ENCODE results near the gene PSMF1.

PSMF1 gene

DNA sequence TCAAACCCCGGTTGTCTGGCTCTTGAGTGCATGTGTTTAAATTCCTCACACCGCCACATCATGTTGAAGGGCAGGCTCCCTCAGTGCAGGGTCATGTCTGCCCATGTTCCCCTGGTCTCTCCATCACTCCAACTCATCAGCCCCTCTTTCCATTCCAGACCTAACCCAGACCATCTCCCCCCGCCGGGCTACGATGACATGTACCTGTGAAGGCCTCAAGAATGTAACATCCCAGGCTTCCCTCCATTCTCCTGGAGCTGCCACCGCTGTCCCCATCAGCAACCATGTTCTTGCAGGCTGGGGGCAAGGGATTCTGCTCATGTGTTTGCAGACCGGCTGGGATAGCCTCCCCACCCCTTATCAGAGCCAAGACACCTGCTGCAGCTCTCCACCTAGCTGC lies 46.5 kb downstream of the PSMF1 start:
- DNase-seq (ENCODE audit: low spot score) = no peak

GRCh38 chr20:1165521-1165920 lies 47.1 kb downstream of the PSMF1 start:
- DNase-seq (ENCODE audit: low spot score) = no peak

GRCh38 chr20:1165941-1166340 lies 47.5 kb downstream of the PSMF1 start:
- no peak for DNase-seq (ENCODE audit: low spot score)

- no peak for DNase-seq (ENCODE audit: low spot score)
These were observed 48.7 kb downstream of the PSMF1 start for GRCh38 chr20:1166948-1167720.

DNA sequence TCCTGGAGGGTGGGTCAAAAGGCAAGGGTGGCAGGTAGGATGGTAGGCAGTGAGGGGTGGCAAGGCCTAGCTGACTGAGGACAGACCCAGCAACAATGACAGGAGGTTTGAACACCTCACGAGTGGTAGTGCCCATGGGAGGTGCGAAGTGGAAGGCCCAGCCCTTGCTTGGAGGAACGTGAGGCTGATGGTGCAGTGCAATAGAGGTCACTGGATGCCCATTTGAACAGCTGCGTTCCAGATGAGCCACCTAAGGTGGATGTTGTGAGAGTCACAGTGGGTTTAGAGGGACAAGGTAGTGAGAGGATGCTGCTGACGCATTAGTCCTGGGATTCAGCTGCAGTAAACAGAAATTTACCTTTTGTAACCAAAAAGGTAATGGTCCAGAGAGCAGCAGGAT lies 50.8 kb downstream of the PSMF1 start:
- DNase-seq (ENCODE audit: low spot score) = no peak

GRCh38 chr20:1171461-1172093 lies 53.2 kb downstream of the PSMF1 start:
- DNase-seq (ENCODE audit: low spot score) = no peak

DNA sequence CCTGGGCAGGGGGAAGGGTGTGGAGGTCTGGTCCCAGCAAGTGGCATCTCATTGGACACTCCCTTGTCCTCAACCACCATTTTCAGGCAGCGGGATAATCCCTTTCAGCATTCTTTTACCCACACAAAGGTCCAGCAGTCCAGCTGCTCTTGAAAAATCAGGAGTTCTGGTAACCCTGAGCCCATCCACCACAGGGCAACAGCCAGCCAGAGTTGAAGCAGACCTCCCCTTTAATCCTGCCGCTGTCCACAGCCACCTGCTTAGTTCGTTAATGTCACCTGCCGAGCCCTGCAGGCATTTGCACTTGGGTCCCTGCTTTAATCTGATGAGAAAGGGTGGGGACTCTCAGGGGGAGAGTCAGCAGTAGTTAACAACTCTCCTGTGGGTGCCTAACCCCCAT lies 55.3 kb downstream of the PSMF1 start:
- DNase-seq (ENCODE audit: low spot score) = no peak

DNA sequence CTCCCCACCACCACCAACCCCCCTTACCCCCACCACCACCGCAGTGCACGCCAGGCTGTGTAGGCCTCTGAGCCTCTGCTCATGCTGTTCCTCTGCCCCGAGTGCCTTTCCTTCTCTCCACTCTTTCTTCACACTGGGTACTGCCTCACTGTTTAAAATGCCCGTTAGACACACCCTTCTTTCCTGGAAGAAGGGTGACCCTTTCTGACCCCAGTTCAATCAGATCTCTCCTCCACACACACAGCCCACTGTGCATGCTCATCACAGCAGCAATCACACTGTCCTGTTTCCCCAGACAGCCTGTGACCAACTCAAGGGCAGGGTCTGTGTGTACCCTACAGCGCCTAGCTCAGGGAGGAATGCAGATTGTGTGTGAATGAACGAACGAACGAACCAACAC lies 56.4 kb downstream of the PSMF1 start:
- no peak for DNase-seq (ENCODE audit: low spot score)

DNA sequence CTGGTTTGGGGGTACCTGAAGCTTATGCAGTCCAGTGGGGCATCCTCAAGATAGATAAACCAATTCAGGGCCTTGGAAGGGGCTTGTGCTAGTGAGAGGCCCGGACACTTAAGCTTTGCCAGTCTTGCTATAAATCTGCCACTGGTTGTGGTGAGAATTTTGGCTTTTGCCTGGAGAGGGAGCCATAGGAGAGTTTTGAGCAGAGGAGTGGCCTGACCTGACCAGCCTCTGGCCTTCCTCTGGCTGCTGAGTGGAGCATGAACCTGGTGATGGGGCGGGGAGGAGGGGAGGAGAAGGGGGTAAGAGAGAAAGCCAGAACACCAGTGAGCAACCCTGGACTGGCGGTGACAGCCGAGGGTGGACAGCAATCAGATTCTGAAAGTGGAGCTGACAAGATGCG lies 59.3 kb downstream of the PSMF1 start:
- no peak for DNase-seq (ENCODE audit: low spot score)

GRCh38 chr20:1178103-1178502 lies 59.7 kb downstream of the PSMF1 start:
- no peak for DNase-seq (ENCODE audit: low spot score)

GRCh38 chr20:1178623-1179022 lies 60.2 kb downstream of the PSMF1 start:
- DNase-seq (ENCODE audit: low spot score) = no peak

GRCh38 chr20:1180949-1181348 lies 62.5 kb downstream of the PSMF1 start:
- no peak for DNase-seq (ENCODE audit: low spot score)

GRCh38 chr20:1182106-1182505 lies 63.7 kb downstream of the PSMF1 start:
- no peak for DNase-seq (ENCODE audit: low spot score)

DNA sequence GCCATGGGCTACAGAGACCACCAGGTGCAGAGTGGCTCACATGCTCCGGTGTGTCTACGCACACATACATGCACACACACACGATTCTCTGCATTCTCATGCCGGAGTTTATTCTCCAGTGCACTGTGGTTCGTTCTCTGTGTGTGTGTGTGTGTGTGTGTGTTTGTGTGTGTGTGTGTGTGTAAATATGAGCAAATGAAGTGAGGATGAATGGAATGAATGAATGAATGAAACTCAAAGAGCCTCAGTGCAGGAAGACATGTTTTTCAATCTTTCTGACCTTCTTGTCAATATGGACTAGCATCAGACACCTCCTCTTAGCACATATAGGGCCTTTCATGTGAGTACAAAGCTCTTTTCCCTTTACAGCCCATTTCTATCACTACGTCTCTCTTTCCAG lies 64.8 kb downstream of the PSMF1 start:
- DNase-seq (ENCODE audit: low spot score) = no peak

- no peak for DNase-seq (ENCODE audit: low spot score)
These were observed 65.8 kb downstream of the PSMF1 start for GRCh38 chr20:1184260-1184637.

DNA sequence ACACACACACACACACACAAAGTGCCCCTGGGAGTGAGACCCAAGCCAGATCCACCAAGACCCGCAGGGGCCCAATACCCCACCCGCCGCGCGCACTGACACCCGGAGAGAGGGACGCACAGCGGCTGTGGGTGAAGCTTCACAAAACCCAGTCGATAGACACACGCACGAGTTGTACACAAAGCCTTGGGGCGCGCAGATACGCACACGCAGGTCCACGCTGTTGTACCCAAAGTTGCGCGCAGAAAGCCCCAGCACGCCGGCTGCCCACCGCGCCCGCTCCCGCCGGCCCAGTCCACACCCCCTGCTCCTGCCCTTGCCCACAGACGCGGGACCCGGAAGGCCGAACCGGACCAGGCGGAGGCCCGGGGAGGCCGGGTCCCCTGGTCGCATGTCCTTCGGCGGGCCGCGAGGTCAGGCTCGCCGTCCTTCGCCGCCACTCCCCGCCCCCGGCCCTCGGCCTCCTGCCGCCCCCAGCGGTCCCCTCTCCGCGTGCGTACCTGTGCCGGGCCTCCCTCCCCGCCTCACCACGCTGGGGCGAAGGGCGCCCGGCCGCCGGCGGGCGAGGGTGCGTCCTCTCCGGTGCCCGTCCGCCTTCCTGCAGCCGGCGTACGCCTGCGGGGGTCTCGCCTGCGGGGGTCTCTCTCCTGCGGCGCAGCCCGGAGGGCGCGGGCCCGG lies 66.4 kb downstream of the PSMF1 start, which contains the start of gene TMEM74B:
TMEM74B (minus strand) TSS at position 344 of the 678 bp plus-strand sequence. CDS start 1,180 bp downstream, outside the sequence.
- DNase-seq (ENCODE audit: low spot score) = no peak

GRCh38 chr20:1185316-1185741 lies 66.9 kb downstream of the PSMF1 start:
- DNase-seq (ENCODE audit: low spot score) = no peak

DNA sequence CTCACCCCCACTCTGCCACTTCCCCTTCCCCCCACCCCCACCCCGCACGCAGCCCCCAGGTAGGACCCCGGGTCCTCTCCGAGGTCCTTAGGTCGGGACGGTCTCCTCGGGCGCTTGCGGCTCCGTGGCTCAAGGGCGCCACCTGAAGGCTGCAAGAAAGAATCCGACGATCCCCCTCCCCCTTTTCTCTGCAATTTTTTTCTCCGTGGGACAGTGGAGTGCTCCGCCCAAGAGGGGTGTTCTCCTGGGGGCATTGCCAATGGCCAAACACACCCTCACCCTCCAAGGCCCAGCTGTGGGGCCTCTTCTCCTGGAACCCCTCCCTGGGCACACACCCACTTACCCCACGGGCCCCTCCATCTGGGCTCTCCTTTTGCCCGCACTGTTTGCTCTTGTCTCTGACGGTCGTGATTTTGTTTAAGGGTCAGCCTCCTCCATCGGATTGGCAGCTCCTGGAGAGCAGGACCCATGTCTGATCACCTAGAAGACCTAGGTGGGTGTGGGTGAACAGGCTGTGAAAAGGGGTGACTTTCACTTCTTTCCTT lies 67.5 kb downstream of the PSMF1 start:
- DNase-seq (ENCODE audit: low spot score) = no peak

DNA sequence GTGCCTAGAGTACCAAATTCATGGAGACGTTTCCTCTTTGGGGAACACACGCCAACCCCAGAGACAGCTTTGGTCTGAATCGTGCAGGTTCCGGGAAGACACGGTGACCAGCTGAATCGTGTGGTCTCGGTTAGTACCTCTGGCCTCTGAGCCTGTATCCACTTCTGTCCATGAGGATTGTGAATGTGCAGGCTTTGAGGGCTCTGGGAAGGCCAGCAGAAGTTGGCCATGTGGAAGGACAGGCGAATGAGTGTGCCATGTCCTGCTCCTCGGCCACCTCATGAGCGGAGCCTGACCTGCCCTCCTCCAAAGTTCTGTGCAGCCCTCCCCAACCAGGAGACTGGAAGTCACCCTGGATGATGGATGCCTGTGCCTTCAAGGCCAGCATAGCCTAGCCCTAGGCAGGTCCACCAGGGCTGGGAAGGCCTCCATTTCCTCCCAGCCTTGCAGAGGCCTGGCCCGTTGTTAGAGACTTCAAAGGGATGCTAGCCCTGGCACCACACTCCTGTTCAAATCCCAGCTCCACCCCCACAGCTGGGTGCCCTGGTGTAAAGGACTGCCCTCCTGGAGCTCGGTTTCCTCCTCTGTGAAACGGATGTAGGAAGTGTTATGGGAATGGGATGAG lies 68.1 kb downstream of the PSMF1 start:
- no peak for DNase-seq (ENCODE audit: low spot score)

GRCh38 chr20:1187605-1188171 lies 69.3 kb downstream of the PSMF1 start:
- no peak for DNase-seq (ENCODE audit: low spot score)

- no peak for DNase-seq (ENCODE audit: low spot score)
These were observed 69.9 kb downstream of the PSMF1 start for GRCh38 chr20:1188347-1188746.

- DNase-seq (ENCODE audit: low spot score) = no peak
These were observed 71.4 kb downstream of the PSMF1 start for GRCh38 chr20:1189827-1190226.

Data from pons (tissue), 1 donor.